ENCODE results near the gene SSC5D. TPM values are rescaled to one million over a fixed set of nuclear protein-coding genes. Genes with fewer than 3 reads are reported as not detected.

Gene SSC5D
- total RNA-seq, 2 experiments from 2014 or later, result 0.50 to 2.7 TPM

GRCh38 chr19:55467236-55468053 lies 20.8 kb upstream of the SSC5D start:
- CTCF ChIA-PET (ENCODE audit: unreplicated experiment), result interaction anchor here (0.6 to 1.9 kb wide), 2 partner anchors 37 to 187 kb away, joined by 3 to 10 read pairs; no protein-coding TSS in a partner anchor
- intact Hi-C loops (cut with micrococcal nuclease; ENCODE audit: unreplicated experiment), result loop anchor here (1.0 kb wide), 1 partner anchor 37 kb away; no protein-coding TSS in a partner anchor
- no TSS peak for BruUV-seq (replicated peaks)
- H3K9me3 ChIP-seq (ENCODE audit: low read length), result no peaks in the 10 kb centered on the region
- H4K20me1 ChIP-seq (ENCODE audit: insufficient read depth, low read length), result no peaks in the 10 kb centered on the region
- H3K4me2 ChIP-seq (ENCODE audit: low read length), result no peak overlapping the region
- no peak overlapping the region for H3K27ac ChIP-seq (ENCODE audit: low read depth, low read length, poor library complexity, severe bottlenecking)
- H3K9me2 ChIP-seq (ENCODE audit: insufficient read depth, low read length), result no peaks in the 10 kb centered on the region
- peaks cover 5% of the 10 kb centered on the region for H3K4me1 ChIP-seq (ENCODE audit: insufficient read depth, low read length, poor library complexity, severe bottlenecking)
- no peak overlapping the region for H3K4me3 ChIP-seq (ENCODE audit: low read depth, low read length, poor library complexity, severe bottlenecking)
- peak; percentile 63 for DNase-seq (ENCODE audit: low spot score)
- POLR2A ChIA-PET, result interaction anchor here (0.8 kb wide), 1 partner anchor 36 kb away, joined by 3 read pairs; no protein-coding TSS in a partner anchor
- TF ChIP-seq EZH2phosphoT487 (IDR thresholded peaks at IDR 0.05; ENCODE audit: borderline replicate concordance, low read depth, low read length) (no peak), CTCF (conservative IDR thresholded peaks at IDR 0.05; ENCODE audit: low read length) (peak; percentile 99)
- H2AFZ ChIP-seq (ENCODE audit: low read length), result peak overlapping the region; percentile 54; the same call in 1 of the 2 replicates
- H3K36me3 ChIP-seq (ENCODE audit: insufficient read depth, low read length), result no peaks in the 10 kb centered on the region
- H3K79me2 ChIP-seq (ENCODE audit: insufficient read depth, low read depth, low read length), result no peaks in the 10 kb centered on the region

DNA sequence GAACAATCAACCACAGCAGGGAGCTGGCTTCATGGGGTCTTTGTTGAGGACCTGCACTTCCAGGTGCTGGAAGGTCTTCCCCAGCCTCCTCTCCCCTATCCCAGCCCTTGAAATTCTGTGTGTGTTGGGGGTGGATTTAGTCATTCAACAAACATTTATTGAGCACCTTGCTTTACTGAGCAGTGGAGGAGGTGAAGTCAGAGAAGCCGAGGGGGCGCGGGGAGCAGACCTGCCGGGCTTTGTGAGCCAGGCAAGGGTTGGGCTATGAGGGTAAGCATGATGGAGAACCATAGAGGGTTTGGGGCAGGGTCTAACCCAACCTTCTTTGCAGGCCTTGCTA lies 20.2 kb upstream of the SSC5D start:
- H2AFZ ChIP-seq (ENCODE audit: low read length), result peak overlapping the region; percentile 54; the same call in 1 of the 2 replicates
- H3K79me2 ChIP-seq (ENCODE audit: insufficient read depth, low read depth, low read length), result no peaks in the 10 kb centered on the region
- TF ChIP-seq CTCF (conservative IDR thresholded peaks at IDR 0.05; ENCODE audit: low read length) (no peak; the same call in 1 of the 2 replicates), EZH2phosphoT487 (IDR thresholded peaks at IDR 0.05; ENCODE audit: borderline replicate concordance, low read depth, low read length) (no peak)
- intact Hi-C loops (cut with micrococcal nuclease; ENCODE audit: unreplicated experiment), result loop anchor here (1.0 kb wide), 1 partner anchor 36 kb away; no protein-coding TSS in a partner anchor
- ChIA-PET CTCF (ENCODE audit: unreplicated experiment) (interaction anchor here (0.6 to 1.9 kb wide), 2 partner anchors 36 to 186 kb away, joined by 3 to 10 read pairs; no protein-coding TSS in a partner anchor), POLR2A (interaction anchor here (0.8 kb wide), 1 partner anchor 36 kb away, joined by 3 read pairs; no protein-coding TSS in a partner anchor)
- H3K9me2 ChIP-seq (ENCODE audit: insufficient read depth, low read length), result no peaks in the 10 kb centered on the region
- no peaks in the 10 kb centered on the region for H4K20me1 ChIP-seq (ENCODE audit: insufficient read depth, low read length)
- peaks cover 5% of the 10 kb centered on the region for H3K4me1 ChIP-seq (ENCODE audit: insufficient read depth, low read length, poor library complexity, severe bottlenecking)
- H3K9me3 ChIP-seq (ENCODE audit: low read length), result no peaks in the 10 kb centered on the region
- no peak overlapping the region for H3K4me3 ChIP-seq (ENCODE audit: low read depth, low read length, poor library complexity, severe bottlenecking)
- no peak overlapping the region for H3K27ac ChIP-seq (ENCODE audit: low read depth, low read length, poor library complexity, severe bottlenecking)
- H3K36me3 ChIP-seq (ENCODE audit: insufficient read depth, low read length), result no peaks in the 10 kb centered on the region
- BruUV-seq (replicated peaks), result no TSS peak
- DNase-seq (ENCODE audit: low spot score), result no peak
- H3K4me2 ChIP-seq (ENCODE audit: low read length), result no peak overlapping the region

GRCh38 chr19:55471266-55471665 lies 17.0 kb upstream of the SSC5D start:
- no peak for DNase-seq (ENCODE audit: low spot score)
- H3K9me3 ChIP-seq (ENCODE audit: low read length), result no peaks in the 10 kb centered on the region
- H3K36me3 ChIP-seq (ENCODE audit: insufficient read depth, low read length), result no peaks in the 10 kb centered on the region
- POLR2A ChIA-PET, result no interaction called here
- no peaks in the 10 kb centered on the region for H3K79me2 ChIP-seq (ENCODE audit: insufficient read depth, low read depth, low read length)
- no peak for TF ChIP-seq EZH2phosphoT487 (IDR thresholded peaks at IDR 0.05; ENCODE audit: borderline replicate concordance, low read depth, low read length)
- TF ChIP-seq CTCF (conservative IDR thresholded peaks at IDR 0.05; ENCODE audit: low read length), result no peak
- no peaks in the 10 kb centered on the region for H4K20me1 ChIP-seq (ENCODE audit: insufficient read depth, low read length)
- peaks cover 10% of the 10 kb centered on the region for H3K4me1 ChIP-seq (ENCODE audit: insufficient read depth, low read length, poor library complexity, severe bottlenecking)
- no peaks in the 10 kb centered on the region for H3K9me2 ChIP-seq (ENCODE audit: insufficient read depth, low read length)
- no peak overlapping the region for H3K4me2 ChIP-seq (ENCODE audit: low read length)
- intact Hi-C loops (cut with micrococcal nuclease; ENCODE audit: unreplicated experiment), result no loop called here
- no peak overlapping the region for H3K27ac ChIP-seq (ENCODE audit: low read depth, low read length, poor library complexity, severe bottlenecking)
- no TSS peak for BruUV-seq (replicated peaks)
- CTCF ChIA-PET (ENCODE audit: unreplicated experiment), result no interaction called here
- no peak overlapping the region for H2AFZ ChIP-seq (ENCODE audit: low read length)
- no peak overlapping the region for H3K4me3 ChIP-seq (ENCODE audit: low read depth, low read length, poor library complexity, severe bottlenecking)

Data from OCI-LY7 (cell line).